Measurements from ENCODE around the gene CTNNA1.

DNA sequence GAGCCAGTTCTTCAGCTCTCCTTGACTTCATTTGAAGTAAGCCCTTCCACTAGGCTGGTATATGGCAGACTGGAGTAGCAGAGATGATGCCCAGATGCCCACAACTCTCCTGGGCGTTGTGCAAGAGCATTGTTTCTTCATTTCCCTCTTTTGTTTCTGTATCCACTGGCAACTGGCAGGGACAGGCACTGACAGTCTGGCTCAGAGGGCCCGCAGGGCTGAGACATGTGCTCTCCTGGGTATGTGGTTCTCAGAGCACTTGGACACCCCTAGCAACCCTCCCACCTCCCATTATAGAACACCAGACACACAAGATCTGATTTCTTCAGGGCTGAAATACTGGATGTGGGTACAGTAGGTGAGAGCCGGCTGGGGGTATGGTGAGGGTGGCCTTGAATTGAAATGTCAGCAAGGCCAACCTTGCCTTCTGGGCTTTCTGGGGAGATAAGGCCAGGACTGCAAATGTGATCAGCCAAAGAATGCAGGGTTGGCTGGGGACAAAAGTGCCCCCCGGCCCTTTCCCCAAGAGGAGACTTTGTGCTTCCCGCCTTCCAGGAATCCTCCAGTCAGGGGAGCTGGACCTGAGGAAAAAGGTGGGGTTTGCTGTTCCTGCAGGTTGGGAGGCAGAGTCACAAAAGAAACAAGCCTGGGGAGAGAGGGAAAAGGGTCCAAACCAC is 28.6 kb upstream of the CTNNA1 start:
- TF ChIP-seq CTCF (IDR thresholded peaks at IDR 0.05; ENCODE audit: low read depth, low read length, poor library complexity, severe bottlenecking) (no peak), EZH2phosphoT487 (IDR thresholded peaks at IDR 0.05; ENCODE audit: borderline replicate concordance, low read length) (no peak)
